HEK293 (cell line): Measurements from ENCODE around the gene P2RX6.

Source experiments
- MYNN ChIP-seq: fragments of 450-650 bp; formaldehyde crosslinking; IDR thresholded peaks from 2 replicates; pipeline ENCODE4 v1.5.1; 2016; ENCODE audit warnings: missing biosample characterization, missing genetic modification characterization, borderline replicate concordance
- ZFP3 ChIP-seq: fragments of 450-650 bp; formaldehyde crosslinking; IDR thresholded peaks from 2 replicates; pipeline ENCODE4 v1.5.1; 2016; ENCODE audit warnings: low read depth, missing biosample characterization, missing genetic modification characterization
- ZNF138 ChIP-seq: fragments of 450-650 bp; formaldehyde crosslinking; IDR thresholded peaks from 2 replicates; pipeline ENCODE4 v1.5.1; 2016; ENCODE audit warnings: missing biosample characterization, missing genetic modification characterization, borderline replicate concordance
- ZNF184 ChIP-seq: fragments of 450-650 bp; IDR thresholded peaks from 2 replicates; pipeline ENCODE4 v1.5.1; 2018; ENCODE audit warnings: missing biosample characterization, mild to moderate bottlenecking, missing genetic modification characterization
- ZNF768 ChIP-seq: fragments of 450-650 bp; formaldehyde crosslinking; IDR thresholded peaks from 2 replicates; pipeline ENCODE4 v1.5.1; 2018; ENCODE audit warnings: missing biosample characterization, mild to moderate bottlenecking, missing genetic modification characterization
- TF ChIP-seq, protein P1 (sequence below): fragments of 450-650 bp; formaldehyde crosslinking; IDR thresholded peaks from 2 replicates; pipeline ENCODE4 v1.5.1; 2016; ENCODE audit warnings: missing biosample characterization, missing genetic modification characterization
- TF ChIP-seq, protein P2 (sequence below): fragments of 450-650 bp; formaldehyde crosslinking; IDR thresholded peaks from 2 replicates; pipeline ENCODE4 v1.5.1; 2016; ENCODE audit warnings: missing biosample characterization, missing genetic modification characterization
- TF ChIP-seq, protein P3 (sequence below): sonication (generic); formaldehyde crosslinking; IDR thresholded peaks from 2 replicates; pipeline ENCODE4 v1.8.1; 2022; ENCODE audit warnings: mild to moderate bottlenecking, moderate library complexity, missing genetic modification reagents
- TF ChIP-seq, protein P4 (sequence below): fragments of 450-650 bp; IDR thresholded peaks from 2 replicates; pipeline ENCODE4 v1.5.1; 2018; ENCODE audit warnings: missing biosample characterization, mild to moderate bottlenecking, missing genetic modification characterization
- TF ChIP-seq, protein P5 (sequence below): fragments of 450-650 bp; formaldehyde crosslinking; IDR thresholded peaks from 2 replicates; pipeline ENCODE4 v1.5.1; 2016; ENCODE audit warnings: missing biosample characterization, missing genetic modification characterization, low read depth

DNA sequence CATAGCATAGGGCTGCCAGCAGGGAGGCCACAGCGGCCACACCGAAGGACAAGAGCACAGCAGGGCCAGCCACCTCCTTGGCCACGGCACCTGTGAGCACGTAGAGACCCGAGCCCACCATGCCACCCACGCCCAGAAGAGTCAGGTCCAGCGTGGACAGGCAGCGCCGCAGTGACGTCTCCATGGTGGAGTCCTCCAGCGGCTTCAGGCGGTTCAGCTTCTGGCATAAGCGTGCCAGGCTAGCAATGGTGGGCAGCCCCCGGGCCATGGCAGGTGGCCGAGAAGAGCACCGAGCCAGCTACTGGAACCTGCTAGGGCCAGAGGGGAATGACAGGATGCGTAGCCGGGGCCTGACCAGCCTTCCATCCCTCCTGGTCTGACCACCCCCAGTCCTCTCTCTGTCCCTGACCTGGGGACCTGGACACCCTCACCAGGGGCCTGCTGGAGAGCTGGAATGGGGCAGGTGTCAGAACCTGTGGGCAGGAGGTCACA, 16.6 kb downstream of the P2RX6 start:
- TF ChIP-seq, protein P1, sequence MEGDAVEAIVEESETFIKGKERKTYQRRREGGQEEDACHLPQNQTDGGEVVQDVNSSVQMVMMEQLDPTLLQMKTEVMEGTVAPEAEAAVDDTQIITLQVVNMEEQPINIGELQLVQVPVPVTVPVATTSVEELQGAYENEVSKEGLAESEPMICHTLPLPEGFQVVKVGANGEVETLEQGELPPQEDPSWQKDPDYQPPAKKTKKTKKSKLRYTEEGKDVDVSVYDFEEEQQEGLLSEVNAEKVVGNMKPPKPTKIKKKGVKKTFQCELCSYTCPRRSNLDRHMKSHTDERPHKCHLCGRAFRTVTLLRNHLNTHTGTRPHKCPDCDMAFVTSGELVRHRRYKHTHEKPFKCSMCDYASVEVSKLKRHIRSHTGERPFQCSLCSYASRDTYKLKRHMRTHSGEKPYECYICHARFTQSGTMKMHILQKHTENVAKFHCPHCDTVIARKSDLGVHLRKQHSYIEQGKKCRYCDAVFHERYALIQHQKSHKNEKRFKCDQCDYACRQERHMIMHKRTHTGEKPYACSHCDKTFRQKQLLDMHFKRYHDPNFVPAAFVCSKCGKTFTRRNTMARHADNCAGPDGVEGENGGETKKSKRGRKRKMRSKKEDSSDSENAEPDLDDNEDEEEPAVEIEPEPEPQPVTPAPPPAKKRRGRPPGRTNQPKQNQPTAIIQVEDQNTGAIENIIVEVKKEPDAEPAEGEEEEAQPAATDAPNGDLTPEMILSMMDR (tag by site-specific recombination) = no peak
- TF ChIP-seq, protein P2, sequence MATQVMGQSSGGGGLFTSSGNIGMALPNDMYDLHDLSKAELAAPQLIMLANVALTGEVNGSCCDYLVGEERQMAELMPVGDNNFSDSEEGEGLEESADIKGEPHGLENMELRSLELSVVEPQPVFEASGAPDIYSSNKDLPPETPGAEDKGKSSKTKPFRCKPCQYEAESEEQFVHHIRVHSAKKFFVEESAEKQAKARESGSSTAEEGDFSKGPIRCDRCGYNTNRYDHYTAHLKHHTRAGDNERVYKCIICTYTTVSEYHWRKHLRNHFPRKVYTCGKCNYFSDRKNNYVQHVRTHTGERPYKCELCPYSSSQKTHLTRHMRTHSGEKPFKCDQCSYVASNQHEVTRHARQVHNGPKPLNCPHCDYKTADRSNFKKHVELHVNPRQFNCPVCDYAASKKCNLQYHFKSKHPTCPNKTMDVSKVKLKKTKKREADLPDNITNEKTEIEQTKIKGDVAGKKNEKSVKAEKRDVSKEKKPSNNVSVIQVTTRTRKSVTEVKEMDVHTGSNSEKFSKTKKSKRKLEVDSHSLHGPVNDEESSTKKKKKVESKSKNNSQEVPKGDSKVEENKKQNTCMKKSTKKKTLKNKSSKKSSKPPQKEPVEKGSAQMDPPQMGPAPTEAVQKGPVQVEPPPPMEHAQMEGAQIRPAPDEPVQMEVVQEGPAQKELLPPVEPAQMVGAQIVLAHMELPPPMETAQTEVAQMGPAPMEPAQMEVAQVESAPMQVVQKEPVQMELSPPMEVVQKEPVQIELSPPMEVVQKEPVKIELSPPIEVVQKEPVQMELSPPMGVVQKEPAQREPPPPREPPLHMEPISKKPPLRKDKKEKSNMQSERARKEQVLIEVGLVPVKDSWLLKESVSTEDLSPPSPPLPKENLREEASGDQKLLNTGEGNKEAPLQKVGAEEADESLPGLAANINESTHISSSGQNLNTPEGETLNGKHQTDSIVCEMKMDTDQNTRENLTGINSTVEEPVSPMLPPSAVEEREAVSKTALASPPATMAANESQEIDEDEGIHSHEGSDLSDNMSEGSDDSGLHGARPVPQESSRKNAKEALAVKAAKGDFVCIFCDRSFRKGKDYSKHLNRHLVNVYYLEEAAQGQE (tag by site-specific recombination) = no peak
- TF ChIP-seq, protein P3, sequence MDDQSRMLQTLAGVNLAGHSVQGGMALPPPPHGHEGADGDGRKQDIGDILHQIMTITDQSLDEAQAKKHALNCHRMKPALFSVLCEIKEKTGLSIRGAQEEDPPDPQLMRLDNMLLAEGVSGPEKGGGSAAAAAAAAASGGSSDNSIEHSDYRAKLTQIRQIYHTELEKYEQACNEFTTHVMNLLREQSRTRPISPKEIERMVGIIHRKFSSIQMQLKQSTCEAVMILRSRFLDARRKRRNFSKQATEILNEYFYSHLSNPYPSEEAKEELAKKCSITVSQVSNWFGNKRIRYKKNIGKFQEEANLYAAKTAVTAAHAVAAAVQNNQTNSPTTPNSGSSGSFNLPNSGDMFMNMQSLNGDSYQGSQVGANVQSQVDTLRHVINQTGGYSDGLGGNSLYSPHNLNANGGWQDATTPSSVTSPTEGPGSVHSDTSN (CRISPR knock-in tag) = no peak
- TF ChIP-seq, protein P4, sequence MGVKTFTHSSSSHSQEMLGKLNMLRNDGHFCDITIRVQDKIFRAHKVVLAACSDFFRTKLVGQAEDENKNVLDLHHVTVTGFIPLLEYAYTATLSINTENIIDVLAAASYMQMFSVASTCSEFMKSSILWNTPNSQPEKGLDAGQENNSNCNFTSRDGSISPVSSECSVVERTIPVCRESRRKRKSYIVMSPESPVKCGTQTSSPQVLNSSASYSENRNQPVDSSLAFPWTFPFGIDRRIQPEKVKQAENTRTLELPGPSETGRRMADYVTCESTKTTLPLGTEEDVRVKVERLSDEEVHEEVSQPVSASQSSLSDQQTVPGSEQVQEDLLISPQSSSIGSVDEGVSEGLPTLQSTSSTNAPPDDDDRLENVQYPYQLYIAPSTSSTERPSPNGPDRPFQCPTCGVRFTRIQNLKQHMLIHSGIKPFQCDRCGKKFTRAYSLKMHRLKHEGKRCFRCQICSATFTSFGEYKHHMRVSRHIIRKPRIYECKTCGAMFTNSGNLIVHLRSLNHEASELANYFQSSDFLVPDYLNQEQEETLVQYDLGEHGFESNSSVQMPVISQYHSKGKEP (tag by site-specific recombination) = no peak
- TF ChIP-seq ZFP3 (tag by site-specific recombination) (no peak), MYNN (tag by site-specific recombination) (no peak), ZNF184 (tag by site-specific recombination) (no peak), ZNF768 (tag by site-specific recombination) (no peak), ZNF138 (tag by site-specific recombination) (no peak)
- TF ChIP-seq, protein P5, sequence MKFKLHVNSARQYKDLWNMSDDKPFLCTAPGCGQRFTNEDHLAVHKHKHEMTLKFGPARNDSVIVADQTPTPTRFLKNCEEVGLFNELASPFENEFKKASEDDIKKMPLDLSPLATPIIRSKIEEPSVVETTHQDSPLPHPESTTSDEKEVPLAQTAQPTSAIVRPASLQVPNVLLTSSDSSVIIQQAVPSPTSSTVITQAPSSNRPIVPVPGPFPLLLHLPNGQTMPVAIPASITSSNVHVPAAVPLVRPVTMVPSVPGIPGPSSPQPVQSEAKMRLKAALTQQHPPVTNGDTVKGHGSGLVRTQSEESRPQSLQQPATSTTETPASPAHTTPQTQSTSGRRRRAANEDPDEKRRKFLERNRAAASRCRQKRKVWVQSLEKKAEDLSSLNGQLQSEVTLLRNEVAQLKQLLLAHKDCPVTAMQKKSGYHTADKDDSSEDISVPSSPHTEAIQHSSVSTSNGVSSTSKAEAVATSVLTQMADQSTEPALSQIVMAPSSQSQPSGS (tag by site-specific recombination) = no peak
